ENCODE results near the gene FREM2.

DNA sequence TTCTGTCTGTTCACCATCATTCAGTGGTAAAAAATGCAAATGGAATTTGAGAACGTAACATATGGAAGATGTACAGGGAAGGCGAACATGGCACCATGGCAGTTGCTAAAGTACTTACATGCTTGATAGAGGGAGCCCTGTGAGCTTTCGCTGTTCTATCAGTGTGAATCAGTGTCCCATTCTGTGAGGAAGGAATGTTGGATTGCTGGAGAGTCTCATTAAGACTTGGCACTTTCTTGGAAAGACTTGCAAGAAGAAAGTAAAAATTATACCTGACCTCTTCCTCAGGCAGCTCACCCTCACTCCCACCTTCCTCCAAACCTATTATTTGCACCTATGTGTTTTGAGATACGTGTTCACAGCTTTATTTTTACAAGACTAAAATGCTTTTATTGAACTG is 43.5 kb downstream of the FREM2 start:
- TF ChIP-seq ARNT (IDR thresholded peaks at IDR 0.05): no peak
- no peak for TF ChIP-seq ZNF384 (IDR thresholded peaks at IDR 0.05)
- no peak for TF ChIP-seq SP1 (IDR thresholded peaks at IDR 0.05)
- no peak for TF ChIP-seq FOXM1 (IDR thresholded peaks at IDR 0.05; ENCODE audit: borderline replicate concordance)
- no peak for TF ChIP-seq FOXA1 (IDR thresholded peaks at IDR 0.05)
- no peak for TF ChIP-seq LEF1 (IDR thresholded peaks at IDR 0.05; ENCODE audit: borderline replicate concordance)
- TF ChIP-seq NFRKB (IDR thresholded peaks at IDR 0.05): no peak
- no peak for TF ChIP-seq HDGF (IDR thresholded peaks at IDR 0.05; ENCODE audit: borderline replicate concordance)
- no peak for TF ChIP-seq L3MBTL2 (conservative IDR thresholded peaks at IDR 0.05)
- no peak for TF ChIP-seq TARDBP (IDR thresholded peaks at IDR 0.05)
- TF ChIP-seq ELF4 (IDR thresholded peaks at IDR 0.05): no peak
- TF ChIP-seq BHLHE40 (IDR thresholded peaks at IDR 0.05; ENCODE audit: borderline replicate concordance): no peak
- TF ChIP-seq, protein P1, sequence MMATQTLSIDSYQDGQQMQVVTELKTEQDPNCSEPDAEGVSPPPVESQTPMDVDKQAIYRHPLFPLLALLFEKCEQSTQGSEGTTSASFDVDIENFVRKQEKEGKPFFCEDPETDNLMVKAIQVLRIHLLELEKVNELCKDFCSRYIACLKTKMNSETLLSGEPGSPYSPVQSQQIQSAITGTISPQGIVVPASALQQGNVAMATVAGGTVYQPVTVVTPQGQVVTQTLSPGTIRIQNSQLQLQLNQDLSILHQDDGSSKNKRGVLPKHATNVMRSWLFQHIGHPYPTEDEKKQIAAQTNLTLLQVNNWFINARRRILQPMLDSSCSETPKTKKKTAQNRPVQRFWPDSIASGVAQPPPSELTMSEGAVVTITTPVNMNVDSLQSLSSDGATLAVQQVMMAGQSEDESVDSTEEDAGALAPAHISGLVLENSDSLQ (IDR thresholded peaks at IDR 0.05): no peak
- TF ChIP-seq SUZ12 (IDR thresholded peaks at IDR 0.05): no peak
